RKO (cell line): Measurements from ENCODE around the gene CYP3A7.
"Not testable (repeated sequence)": the region's sequence is repeated elsewhere in the genome, so short reads cannot be mapped to it uniquely, and the experiment has no call there.

ENCODE experiments used
- DNase-seq: peaks from one replicate; pipeline ENCODE4 v3.0.0-alpha.2; 2016; ENCODE audit warnings: low spot score

Gene CYP3A7

GRCh38 chr7:99666013-99666395, 69.0 kb downstream of the CYP3A7 start:
- no peak for DNase-seq

- DNase-seq, result no peak
Measured at GRCh38 chr7:99665312-99666012, 69.5 kb downstream of the CYP3A7 start.

DNA sequence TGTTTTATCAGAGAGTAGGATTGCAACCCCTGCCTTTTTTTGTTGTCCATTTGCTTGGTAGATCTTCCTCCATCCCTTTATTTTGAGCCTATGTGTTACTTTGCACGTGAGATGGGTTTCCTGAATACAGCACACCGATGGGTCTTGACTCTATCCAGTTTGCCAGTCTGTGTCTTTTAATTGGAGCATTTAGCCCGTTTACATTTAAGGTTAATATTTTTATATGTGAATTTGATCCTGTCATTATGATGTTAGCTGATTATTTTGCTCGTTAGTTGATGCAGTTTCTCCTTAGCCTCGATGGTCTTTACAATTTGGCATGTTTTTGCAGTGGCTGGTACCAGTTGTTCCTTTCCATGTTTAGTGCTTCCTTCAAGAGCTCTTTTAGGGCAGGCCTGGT, 77.1 kb downstream of the CYP3A7 start:
- DNase-seq, result not testable (repeated sequence)
